SK-N-MC (cell line): ENCODE data around the gene TEX2.

Source experiments
- EZH2 ChIP-seq: fragments of 200-600 bp; sonication (generic); IDR thresholded peaks from one replicate; pipeline ENCODE4 v1.6.1; 2017; ENCODE audit warnings: antibody characterized with exemption
- FOXP2 ChIP-seq: optimal IDR thresholded peaks from 2 replicates; pipeline ENCODE3; 2011; ENCODE audit warnings: mild to moderate bottlenecking, moderate library complexity; ENCODE audit not compliant: insufficient read depth; ENCODE audit errors: extremely low read length, control extremely low read depth
- POLR2AphosphoS5 ChIP-seq: IDR thresholded peaks from 2 replicates; pipeline ENCODE4 v1.6.1; 2012; ENCODE audit warnings: mild to moderate bottlenecking, low read depth, low read length, borderline replicate concordance

- TF ChIP-seq POLR2AphosphoS5 (no peak), EZH2 (no peak), FOXP2 (no peak)
Observed at GRCh38 chr17:64109400-64109799, 153.7 kb downstream of the TEX2 start.
